Activated CD8-positive, alpha-beta memory T cell treated with anti-CD3 and anti-CD28 coated beads for 36 hours (primary cell): ENCODE results near the gene PAAF1. TPM values are rescaled to one million over a fixed set of nuclear protein-coding genes. Genes with fewer than 3 reads are reported as not detected.

Experiments used
- CTCF ChIA-PET: fragments of 350-600 bp; sonication (Branson Sonifier 250); formaldehyde crosslinking; loops from one replicate; lab custom pipeline; 2021; ENCODE audit warnings: antibody characterized with exemption; lab: Charles Lee
- POLR2A ChIA-PET: fragments of 350-600 bp; sonication (Branson Sonifier 250); formaldehyde crosslinking; loops from one replicate; lab custom pipeline; 2021; ENCODE audit warnings: antibody characterized with exemption; lab: Charles Lee
- total RNA-seq, 2 experiments: library from RNA; stranded (reverse); gene quantifications; one replicate each; pipeline ENCODE4 v1.2.3, GENCODE V29; 2021

The PAAF1 gene
- total RNA-seq, 2 experiments from 2014 or later: 26.4 to 26.8 TPM

DNA sequence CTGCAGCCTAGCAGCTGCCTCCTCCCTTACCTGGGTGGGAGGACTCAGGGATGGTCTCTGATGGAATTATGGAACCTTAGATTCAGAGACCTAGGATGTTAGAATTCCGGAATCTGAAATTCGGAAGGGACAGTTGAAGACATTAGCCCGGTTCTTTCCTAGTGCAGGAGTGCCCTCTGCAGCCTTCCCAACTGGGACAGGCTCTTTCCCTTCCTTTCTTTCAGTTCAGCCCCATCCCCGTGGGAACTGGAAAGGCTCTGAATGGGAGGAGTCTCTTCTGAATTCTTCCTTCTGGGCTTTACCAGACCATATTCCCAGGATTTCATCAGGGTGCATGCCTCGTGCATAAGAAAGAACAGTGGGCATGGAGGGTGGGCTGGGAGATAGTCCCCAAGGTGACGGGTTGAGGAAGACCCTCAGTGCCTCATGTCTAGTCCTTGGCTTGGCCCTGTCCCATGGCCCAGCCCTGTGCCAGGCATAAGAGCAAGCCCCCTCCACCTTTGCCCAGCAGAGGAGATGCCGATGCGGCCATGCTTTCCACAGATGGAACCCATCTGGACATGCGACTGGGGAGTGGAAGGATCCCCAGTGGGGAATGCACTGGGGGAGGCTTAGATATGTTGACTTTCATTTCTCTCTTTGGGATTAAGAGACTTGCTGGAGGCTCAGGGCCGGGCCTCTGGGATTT lies 88.4 kb downstream of the PAAF1 start:
- ChIA-PET POLR2A (interaction anchor here (1.6 kb wide), 1 partner anchor 15 kb away, joined by 6 read pairs; no protein-coding TSS in a partner anchor), CTCF (interaction anchor here (0.7 to 2.0 kb wide), 6 partner anchors 12 to 86 kb away, joined by 3 to 13 read pairs (median 4); no protein-coding TSS in a partner anchor)

DNA sequence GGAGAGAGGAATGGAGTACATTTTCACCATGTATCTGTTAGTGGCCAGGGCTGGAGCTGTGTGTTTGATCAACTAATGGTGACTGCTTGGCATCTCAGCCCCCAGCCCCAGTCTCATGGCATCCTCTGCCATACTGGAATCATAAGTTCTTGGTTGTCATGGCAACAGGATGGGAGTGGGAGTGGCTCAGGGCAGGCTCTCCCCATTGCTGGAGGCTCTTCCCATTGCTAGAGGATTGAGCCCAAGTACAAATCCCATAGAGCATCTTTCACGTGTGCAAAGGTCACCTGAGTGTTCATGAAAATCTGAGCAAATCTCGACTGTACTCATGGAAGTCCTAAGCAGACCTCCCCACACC lies 88.9 kb downstream of the PAAF1 start:
- ChIA-PET CTCF (no interaction called here), POLR2A (no interaction called here)

DNA sequence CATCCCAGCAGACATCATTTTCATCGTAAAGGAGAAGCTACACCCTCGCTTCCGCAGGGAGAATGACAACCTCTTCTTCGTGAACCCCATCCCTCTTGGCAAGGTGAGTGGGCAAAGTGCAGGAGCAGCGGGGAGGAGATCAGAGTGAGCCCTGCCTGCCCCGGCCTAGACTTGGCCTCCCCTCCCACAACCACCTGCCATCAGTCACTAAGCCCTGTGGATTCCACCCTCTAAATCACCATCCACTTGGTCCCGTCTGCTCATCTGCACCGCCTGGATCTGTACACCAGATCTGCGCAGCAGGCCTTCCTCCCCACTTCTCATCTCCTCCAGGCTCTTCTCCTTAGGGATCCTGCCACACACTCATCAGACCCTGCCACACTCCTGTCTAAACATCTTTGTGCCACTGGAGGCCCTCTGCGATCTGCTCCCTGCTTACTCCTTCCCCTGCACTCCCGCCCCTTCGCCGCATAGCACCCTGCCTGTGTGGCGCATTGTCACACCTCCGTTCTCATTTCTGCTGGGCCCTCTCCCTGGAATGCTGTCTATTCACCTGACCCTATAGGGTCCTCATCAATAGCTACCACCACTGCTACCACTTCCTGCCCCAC lies 91.7 kb downstream of the PAAF1 start:
- ChIA-PET CTCF (interaction anchor here (1.0 to 1.2 kb wide), 2 partner anchors 11 to 65 kb away, joined by 3 read pairs; no protein-coding TSS in a partner anchor), POLR2A (interaction anchor here (0.6 kb wide), 2 partner anchors 12 to 271 kb away, joined by 3 to 6 read pairs; no protein-coding TSS in a partner anchor)

DNA sequence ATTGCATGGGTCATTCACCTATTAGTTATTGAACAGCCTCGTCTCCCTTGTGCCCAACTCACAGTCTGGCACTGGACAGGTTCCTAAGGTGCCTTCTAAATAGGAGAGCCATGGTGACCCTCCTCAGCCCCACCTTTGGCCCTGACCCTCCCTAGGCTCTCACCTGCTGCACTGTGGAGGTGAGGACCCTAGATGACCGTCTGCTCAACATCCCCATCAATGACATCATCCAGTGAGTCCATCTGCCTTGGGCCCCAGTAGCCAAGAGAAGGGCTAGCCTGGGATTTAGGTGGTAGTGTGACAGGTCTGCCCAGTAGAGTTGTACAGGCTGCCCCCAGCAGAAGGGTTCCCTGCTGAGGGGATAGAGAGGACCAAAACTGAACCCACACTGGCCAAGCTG lies 92.3 kb downstream of the PAAF1 start:
- ChIA-PET CTCF (interaction anchor here (2.0 kb wide), 1 partner anchor 11 kb away, joined by 5 read pairs; no protein-coding TSS in a partner anchor), POLR2A (no interaction called here)

DNA sequence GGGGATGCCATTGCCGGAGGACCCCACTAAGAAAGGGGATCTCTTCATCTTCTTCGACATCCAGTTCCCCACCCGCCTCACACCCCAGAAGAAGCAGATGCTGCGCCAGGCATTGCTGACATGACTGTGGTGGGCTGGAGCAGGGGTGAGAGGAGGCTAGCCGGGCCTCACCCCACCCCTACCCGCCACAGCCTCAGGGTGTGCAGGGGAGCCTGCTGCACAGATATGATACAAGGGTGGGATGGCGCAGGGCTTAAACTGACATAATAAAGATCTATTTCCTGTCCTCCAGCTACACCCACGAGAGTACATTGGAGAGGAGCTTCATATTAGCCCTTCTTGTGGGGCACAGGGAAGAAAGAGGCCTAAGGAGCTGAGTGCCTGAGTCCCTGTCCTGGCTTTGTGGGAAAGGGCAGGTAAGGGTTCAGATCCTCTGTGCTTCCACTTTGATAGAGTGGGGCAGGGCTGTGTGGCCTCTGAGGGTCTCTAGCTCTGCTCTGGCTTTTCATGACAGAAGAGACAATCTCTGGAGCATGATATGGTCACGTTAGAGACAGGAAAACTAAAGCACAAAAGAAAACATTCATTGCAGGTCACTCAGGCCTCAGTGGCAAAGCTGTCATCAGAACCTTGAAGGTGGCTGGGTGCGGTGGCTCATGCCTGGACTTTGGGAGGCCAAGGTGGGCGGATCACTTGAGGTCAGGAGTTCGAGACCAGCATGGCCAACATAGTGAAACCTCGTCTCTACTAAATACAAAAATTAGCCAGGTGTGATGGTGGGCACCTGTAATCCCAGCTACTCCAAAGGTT lies 93.4 kb downstream of the PAAF1 start:
- POLR2A ChIA-PET: interaction anchor here (0.6 to 4.9 kb wide), 6 partner anchors 10 to 49 kb away, joined by 3 to 31 read pairs (median 6); partner anchors contain the start of gene UCP2
- CTCF ChIA-PET: interaction anchor here (2.0 kb wide), 1 partner anchor 9 kb away, joined by 5 read pairs; no protein-coding TSS in a partner anchor

DNA sequence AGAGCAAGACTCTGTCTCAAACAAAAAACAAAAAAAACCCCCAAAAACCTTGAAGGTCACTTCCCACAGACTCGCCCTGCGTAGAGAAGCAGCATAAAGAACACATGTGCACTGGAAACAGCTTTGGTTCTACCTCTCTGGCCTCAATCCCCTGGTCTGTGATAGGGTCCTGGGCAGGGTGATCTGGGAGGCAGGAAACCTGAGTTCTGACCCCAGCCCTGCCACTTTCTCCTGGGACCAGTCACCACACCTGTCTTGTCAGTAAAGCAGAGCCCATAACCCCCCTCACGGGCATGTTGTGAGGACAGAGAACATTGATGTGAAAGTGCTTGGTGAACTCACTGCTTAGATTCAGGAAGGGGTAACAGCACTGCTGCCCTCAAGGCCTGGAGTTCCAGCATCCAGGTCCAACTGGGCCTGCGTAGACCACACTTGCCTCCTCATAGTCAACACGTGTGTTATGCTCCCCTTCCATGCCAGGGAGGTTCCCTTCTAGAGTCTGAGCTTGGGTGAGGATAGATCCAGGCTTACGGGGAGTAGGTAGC lies 94.4 kb downstream of the PAAF1 start:
- ChIA-PET POLR2A (interaction anchor here (0.8 to 4.9 kb wide), 6 partner anchors 11 to 48 kb away, joined by 3 to 31 read pairs (median 6); partner anchors contain the start of gene UCP2), CTCF (interaction anchor here (0.6 to 2.0 kb wide), 4 partner anchors 8 to 373 kb away, joined by 3 to 5 read pairs (median 4); partner anchors contain the start of gene UCP2)

DNA sequence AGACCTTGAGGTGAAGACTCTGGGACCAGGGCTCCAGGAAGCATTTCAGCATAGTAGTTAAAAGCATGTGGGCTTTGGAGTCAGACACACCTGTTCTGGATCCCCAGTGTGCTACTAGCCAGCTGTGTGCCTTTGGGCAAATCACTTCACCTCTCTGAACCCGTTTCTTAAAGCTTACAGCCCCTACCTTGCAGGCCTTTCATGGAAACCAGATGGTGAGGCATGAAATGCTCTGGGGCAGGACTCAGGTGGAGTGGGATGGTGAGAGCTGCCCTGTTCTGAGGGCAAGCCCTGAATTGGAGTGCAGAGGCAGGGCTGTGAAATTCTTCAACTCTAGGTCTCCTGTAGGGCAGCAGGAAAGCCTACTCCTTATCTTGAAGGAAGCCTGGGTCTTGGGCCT lies 95.4 kb downstream of the PAAF1 start:
- ChIA-PET CTCF (interaction anchor here (1.7 kb wide), 1 partner anchor 18 kb away, joined by 4 read pairs; no protein-coding TSS in a partner anchor), POLR2A (interaction anchor here (0.8 to 4.9 kb wide), 5 partner anchors 10 to 47 kb away, joined by 3 to 31 read pairs (median 6); partner anchors contain the start of gene UCP2)

DNA sequence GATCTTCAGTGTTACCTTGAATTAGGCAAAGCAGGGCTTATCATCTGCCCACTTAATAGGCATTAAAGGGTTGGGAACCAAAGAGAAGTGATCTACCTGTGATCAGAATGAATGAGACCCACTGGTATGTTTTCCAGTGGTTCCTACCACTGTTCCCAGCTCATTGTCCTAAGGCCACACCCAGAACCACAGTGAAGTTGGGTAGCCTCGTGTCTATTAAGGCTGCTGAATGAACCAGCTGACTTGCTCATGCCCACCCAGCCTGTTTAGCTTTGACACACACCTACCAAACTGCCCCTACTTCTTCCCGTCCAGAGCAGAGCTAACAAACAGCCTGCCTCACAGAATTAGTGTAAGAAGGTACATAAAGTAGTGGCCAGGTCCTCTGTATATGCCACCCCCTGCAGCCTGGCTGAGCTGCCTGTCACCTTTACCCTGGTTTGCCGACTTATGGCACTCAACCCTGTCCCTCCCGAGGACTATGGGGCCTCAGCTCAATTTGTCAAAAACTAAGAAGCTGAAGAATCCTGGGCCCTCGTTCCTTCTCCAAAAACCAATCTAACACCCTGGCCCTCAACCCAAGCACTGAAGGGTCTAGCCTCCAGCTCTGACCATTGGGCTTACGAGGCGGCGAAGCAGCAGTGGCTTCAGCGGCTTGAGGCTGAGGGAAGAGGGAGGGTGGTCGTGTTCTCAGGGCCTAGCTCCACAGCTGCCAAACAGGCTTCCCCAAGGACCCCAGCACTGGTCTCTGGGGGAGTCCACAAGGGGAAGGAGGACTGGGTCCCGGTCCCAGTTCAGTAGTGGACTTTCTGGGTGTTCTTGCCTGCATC lies 96.0 kb downstream of the PAAF1 start:
- ChIA-PET CTCF (interaction anchor here (1.7 kb wide), 1 partner anchor 19 kb away, joined by 4 read pairs; no protein-coding TSS in a partner anchor), POLR2A (interaction anchor here (1.7 to 4.9 kb wide), 3 partner anchors 9 to 46 kb away, joined by 5 to 31 read pairs (median 7); partner anchors contain the start of gene UCP2)

DNA sequence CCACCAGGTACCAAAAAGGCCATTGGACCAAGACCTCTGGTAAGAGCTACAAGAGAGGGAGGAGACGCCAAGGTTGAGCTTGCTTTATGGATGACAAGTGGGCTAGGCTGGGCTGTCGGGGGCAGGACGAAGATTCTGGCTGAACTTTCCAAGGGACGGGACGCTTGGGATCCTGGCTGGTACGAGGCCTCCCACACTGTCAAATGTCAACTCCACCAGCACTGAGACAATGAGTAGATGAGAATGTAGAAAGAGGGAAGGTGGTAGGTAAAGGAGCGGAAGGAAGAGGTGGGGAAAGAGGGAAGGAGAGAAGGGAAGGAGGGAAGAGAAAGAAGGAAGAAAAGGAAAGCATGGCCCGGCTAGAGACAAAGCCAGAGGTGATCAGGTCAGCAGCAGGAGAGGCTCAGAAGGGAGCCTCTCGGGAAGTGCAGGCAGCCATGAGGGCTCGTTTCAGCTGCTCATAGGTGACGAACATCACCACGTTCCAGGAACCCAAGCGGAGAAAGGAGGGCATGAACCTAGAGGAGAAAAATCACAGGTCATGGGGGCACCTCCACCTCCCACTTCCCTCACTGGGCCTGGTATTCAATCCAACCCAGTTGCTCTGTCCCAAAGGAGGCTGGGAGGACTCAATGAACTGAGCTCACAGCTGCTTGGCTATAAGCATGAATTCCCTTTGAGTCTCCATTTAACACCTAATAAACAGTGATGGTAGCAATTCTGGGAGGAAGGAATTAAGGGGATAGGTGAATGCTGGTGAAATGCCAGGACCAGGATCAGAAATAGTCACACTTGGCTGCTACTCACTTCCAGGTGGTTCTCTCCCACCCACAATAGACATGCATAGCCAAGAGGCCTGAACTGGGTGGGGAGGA lies 98.0 kb downstream of the PAAF1 start:
- POLR2A ChIA-PET: interaction anchor here (1.4 to 4.9 kb wide), 2 partner anchors 7 to 45 kb away, joined by 3 to 31 read pairs; partner anchors contain the start of gene UCP2
- CTCF ChIA-PET: no interaction called here

DNA sequence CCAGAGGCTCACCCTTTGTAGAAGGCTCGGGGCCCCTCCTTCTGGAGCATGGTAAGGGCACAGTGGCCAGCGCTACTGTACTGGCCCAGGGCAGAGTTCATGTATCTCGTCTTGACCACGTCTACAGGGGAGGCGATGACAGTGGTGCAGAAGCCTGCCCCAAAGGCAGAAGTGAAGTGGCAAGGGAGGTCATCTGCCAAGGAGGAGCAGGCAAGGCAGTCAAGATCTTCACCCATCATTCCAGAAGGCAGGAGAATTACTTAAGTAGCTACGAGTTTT lies 98.6 kb downstream of the PAAF1 start:
- POLR2A ChIA-PET: no interaction called here

DNA sequence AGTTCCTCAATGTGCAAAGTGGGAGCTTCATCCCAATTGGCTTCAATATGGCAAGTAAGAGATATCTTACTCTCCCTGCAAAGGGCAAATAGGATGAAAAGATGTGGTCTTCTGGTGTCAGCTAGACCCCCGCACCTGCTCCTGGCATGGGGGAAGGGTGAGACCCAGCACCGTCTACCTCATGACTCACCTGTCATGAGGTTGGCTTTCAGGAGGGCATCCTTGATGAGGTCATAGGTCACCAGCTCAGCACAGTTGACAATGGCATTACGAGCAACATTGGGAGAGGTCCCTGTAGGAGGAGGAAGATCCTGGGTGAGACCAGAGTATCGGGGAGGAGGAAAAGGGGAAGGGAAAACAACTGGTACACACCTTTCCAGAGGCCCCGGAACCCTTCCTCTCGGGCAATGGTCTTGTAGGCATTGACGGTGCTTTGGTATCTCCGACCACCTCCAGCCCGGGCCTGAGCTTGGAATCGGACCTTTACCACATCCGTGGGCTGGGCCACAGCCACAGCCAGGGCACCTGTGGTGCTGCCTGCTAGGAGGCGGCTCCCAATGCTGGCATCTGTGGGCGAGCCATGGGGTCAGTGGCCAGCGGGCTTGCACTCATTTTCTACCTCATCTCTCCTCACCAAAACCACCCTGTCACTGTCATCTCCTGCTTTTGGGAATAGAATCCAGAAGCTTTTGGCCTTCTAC lies 99.8 kb downstream of the PAAF1 start:
- ChIA-PET POLR2A (no interaction called here), CTCF (no interaction called here)

More for the DNA sequence above, 98.6 kb downstream of the PAAF1 start:
- CTCF ChIA-PET: no interaction called here

DNA sequence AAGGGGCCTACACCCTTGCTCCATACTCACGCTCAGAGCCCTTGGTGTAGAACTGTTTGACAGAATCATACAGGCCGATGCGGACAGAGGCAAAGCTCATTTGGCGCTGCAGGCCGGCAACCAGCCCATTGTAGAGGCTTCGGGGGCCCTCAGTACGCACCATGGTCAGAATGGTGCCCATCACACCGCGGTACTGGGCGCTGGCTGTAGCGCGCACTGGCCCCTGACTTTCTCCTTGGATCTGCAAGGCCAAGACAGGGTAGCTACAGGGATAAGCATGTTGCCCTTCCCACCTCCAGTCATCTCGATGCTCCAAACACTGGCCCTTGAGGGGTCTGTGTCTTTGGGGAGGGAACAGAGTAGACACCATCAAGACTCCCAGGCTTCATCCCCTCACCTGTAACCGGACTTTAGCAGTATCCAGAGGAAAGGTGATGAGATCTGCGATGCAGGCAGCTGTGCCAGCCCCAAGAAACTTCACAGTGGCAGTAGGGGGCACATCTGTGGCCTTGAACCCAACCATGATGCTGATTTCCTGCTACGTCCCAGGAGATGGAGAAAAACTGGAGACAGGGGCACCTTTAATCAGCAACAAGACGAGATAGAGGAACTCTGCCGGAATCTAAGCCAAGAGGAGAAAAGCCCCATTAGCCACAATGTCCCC lies 101.2 kb downstream of the PAAF1 start:
- CTCF ChIA-PET: interaction anchor here (1.3 kb wide), 1 partner anchor 13 kb away, joined by 3 read pairs; no protein-coding TSS in a partner anchor

DNA sequence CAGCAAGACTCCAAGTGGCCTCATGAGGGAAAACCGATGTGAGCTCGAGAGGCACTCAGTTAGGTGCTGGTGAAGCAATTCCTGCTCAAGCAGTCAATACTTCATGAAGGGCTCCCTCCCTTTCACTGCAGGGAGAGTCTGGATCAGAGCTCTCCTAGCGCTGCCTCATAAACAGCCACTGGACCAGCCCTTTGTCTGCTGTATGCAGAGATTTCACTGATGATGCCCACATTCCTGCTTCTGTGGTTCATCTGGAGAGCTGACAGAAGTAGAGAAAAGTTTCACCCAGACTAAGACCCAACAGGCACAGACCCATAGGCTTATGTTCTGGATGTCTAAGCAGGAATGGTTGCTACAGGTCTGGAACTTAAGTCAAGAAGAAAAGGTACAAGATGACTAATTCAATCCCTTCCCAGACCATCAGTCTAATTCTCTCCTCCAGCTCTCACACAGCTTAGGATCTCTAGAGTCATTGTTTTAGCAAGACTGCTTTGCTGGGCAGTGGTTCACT lies 101.8 kb downstream of the PAAF1 start:
- CTCF ChIA-PET: interaction anchor here (1.0 to 1.5 kb wide), 4 partner anchors 13 to 28 kb away, joined by 3 to 6 read pairs (median 3); partner anchors contain the start of gene DNAJB13

More for the DNA sequence above, 101.2 kb downstream of the PAAF1 start:
- POLR2A ChIA-PET: no interaction called here

DNA sequence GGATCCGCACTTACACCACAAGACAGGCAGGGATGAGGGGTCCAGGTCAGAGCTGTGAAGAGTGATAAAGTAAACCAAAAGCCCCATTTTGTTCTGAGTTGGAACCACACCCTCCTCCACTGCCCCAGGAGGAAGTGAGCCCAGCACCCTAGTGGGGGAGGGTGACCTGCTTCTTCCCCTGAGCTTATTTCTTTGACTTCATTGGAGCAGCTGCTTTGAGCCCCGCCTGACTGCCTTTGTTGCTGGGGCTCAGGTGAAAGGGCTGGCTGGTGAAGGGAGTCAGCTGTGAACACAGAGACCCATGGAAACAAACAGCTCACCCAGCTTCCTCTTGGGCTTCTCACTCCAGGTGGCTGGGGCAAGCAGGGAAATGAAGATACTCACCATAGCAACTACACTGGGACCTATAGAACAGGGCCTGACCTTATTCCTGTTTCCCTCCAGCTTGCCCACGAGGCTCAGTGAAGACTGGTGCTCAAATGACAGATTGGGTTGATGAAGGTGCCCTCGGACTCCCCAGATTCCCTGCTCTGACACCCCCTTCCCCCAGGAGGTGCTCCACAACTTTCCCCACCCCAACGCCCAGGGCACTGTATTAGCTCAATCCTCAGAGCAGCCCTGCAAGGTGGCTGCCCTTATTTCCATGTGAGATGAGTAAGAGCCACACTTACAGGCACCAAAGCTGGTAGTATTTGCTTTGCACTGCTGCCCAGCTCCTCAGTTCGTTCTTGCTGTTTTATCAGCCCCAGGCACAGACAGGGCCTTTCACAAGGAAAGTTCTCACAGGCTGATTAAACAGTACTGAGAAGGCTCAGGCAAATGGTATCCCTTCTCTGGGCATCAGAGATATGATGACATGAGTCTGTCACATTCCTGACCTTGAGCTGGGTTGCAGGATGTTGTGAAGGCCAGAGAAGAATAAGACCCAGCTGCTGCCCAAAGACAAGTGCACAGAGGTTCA lies 103.5 kb downstream of the PAAF1 start:
- CTCF ChIA-PET: interaction anchor here (0.7 to 2.7 kb wide), 11 partner anchors 10 to 42 kb away, joined by 3 to 13 read pairs (median 4); no protein-coding TSS in a partner anchor
- POLR2A ChIA-PET: interaction anchor here (0.6 to 1.7 kb wide), 14 partner anchors 10 to 606 kb away, joined by 3 to 13 read pairs (median 5); partner anchors contain the start of genes C2CD3 and PPME1

More for the DNA sequence above, 101.8 kb downstream of the PAAF1 start:
- POLR2A ChIA-PET: no interaction called here
